Stimulated activated CD4-positive, alpha-beta T cell treated with anti-CD3 and anti-CD28 coated beads, Interleukin-4, amount 100 ng/mL, for 24 hours (primary cell): ENCODE measurements around the gene TOR1AIP2.

Experiments used
- DNase-seq: peaks from one replicate; pipeline ENCODE4 v3.0.0-alpha.2; 2020

Gene TOR1AIP2

GRCh38 chr1:179825206-179825605, 52.4 kb downstream of the TOR1AIP2 start:
- no peak for DNase-seq

- DNase-seq, result no peak
These were observed 53.3 kb downstream of the TOR1AIP2 start for GRCh38 chr1:179824265-179824664.

- no peak for DNase-seq
These were observed 53.9 kb downstream of the TOR1AIP2 start for GRCh38 chr1:179823693-179824092.

GRCh38 chr1:179822065-179822464, 55.5 kb downstream of the TOR1AIP2 start:
- no peak for DNase-seq

- no peak for DNase-seq
These were observed 56.1 kb downstream of the TOR1AIP2 start for GRCh38 chr1:179821524-179821923.

- no peak for DNase-seq
These were observed 57.2 kb downstream of the TOR1AIP2 start for GRCh38 chr1:179820226-179820970.

- DNase-seq, result no peak
These were observed 58.8 kb downstream of the TOR1AIP2 start for GRCh38 chr1:179818743-179819173.

- DNase-seq, result no peak
These were observed 59.3 kb downstream of the TOR1AIP2 start for GRCh38 chr1:179818260-179818659.

- no peak for DNase-seq
These were observed 59.8 kb downstream of the TOR1AIP2 start for GRCh38 chr1:179817789-179818188.

GRCh38 chr1:179817056-179817455, 60.5 kb downstream of the TOR1AIP2 start:
- no peak for DNase-seq

GRCh38 chr1:179816196-179816960, 61.2 kb downstream of the TOR1AIP2 start:
- DNase-seq, result no peak

GRCh38 chr1:179815641-179816040, 62.0 kb downstream of the TOR1AIP2 start:
- no peak for DNase-seq

GRCh38 chr1:179814546-179814838, 63.1 kb downstream of the TOR1AIP2 start:
- DNase-seq, result no peak

- DNase-seq, result no peak
These were observed 63.7 kb downstream of the TOR1AIP2 start for GRCh38 chr1:179813626-179814545.

- no peak for DNase-seq
These were observed 64.9 kb downstream of the TOR1AIP2 start for GRCh38 chr1:179812501-179813292.

- no peak for DNase-seq
These were observed 67.3 kb downstream of the TOR1AIP2 start for GRCh38 chr1:179810367-179810715.

GRCh38 chr1:179809506-179810366, 67.9 kb downstream of the TOR1AIP2 start:
- DNase-seq, result peak; percentile 68

GRCh38 chr1:179808503-179808902, 69.1 kb downstream of the TOR1AIP2 start:
- no peak for DNase-seq

- DNase-seq, result no peak
These were observed 69.7 kb downstream of the TOR1AIP2 start for GRCh38 chr1:179807691-179808485.

GRCh38 chr1:179807291-179807690, 70.3 kb downstream of the TOR1AIP2 start:
- no peak for DNase-seq

GRCh38 chr1:179806333-179806732, 71.3 kb downstream of the TOR1AIP2 start:
- no peak for DNase-seq
